K562 (cell line): ENCODE data around the gene PDK1. TPM values are rescaled to one million over a fixed set of nuclear protein-coding genes. Genes with fewer than 3 reads are reported as not detected.

ENCODE experiments used
- ATAC-seq: fragments of 200-7000 bp; cut with Tn5 transposase; 3 replicates; pipeline ENCODE4 v1.9.1; 2020; ENCODE audit warnings: moderate library complexity
- BruUV-seq: library from RNA; stranded (reverse); fragments of 400-500 nt; replicated peaks from 2 replicates; lab custom pipeline; 2021; lab: Mats Ljungman, UMichigan
- CTCF ChIA-PET: fragments of 300-600 bp; formaldehyde crosslinking; extraction: SDS; loops from one replicate; lab custom pipeline; 2021; ENCODE audit warnings: low intra/inter-chr PET ratio; lab: Yijun Ruan, JAX
- POLR2A ChIA-PET: fragments of 300-600, 350-650 bp; sonication (Branson Sonifier 250); formaldehyde crosslinking; extraction: SDS; loops from one replicate; lab custom pipeline; 2021; ENCODE audit warnings: antibody characterized with exemption, inconsistent platforms; lab: Yijun Ruan, JAX
- DNase-seq, 4 experiments: peaks; one replicate each; pipeline versions ENCODE4 v3.0.0 to v3.0.0-alpha.2; 2011 to 2018; ENCODE audit warnings: low spot score in 3 of 4, mixed read lengths in 3 of 4; ENCODE audit errors: extremely low read depth in 1 of 4
- FAIRE-seq: peaks from 2 replicates; lab custom pipeline; 2011; peaks lifted over from hg19 to GRCh38; lab: Jason Lieb, UNC
- H2AFZ ChIP-seq: 2 replicates; pipeline ENCODE4 v1.6.0; 2011; ENCODE audit warnings: low read depth, low read length, control low read depth, inconsistent platforms
- H3K27ac ChIP-seq: fragments of 200-600 bp; 3 replicates; pipeline ENCODE4 v1.8.0; 2011; ENCODE audit warnings: low read depth, mild to moderate bottlenecking, control low read depth, inconsistent platforms, low read length, moderate library complexity, mixed read lengths; ENCODE audit errors: extremely low read depth
- H3K27me3 ChIP-seq, 2 experiments: fragments of 300-600 bp in 1 of 2; 2 replicates in 1 of 2; 3 replicates in 1 of 2; pipeline versions ENCODE4 v1.6.0 to v1.8.0; 2011; ENCODE audit warnings: inconsistent platforms in 2 of 2, low read length in 2 of 2, mild to moderate bottlenecking in 1 of 2, mixed read lengths in 1 of 2, moderate library complexity in 1 of 2; ENCODE audit not compliant: control insufficient read depth in 2 of 2, insufficient read depth in 2 of 2
- H3K36me3 ChIP-seq: fragments of 300-600 bp; 3 replicates; pipeline ENCODE4 v1.8.0; 2011; ENCODE audit warnings: mild to moderate bottlenecking, low read length, inconsistent platforms; ENCODE audit not compliant: control insufficient read depth, insufficient read depth
- H3K4me1 ChIP-seq, 2 experiments: fragments of 200-600 bp in 1 of 2; replicated peaks in 1 of 2; 2 replicates in 1 of 2; 3 replicates in 1 of 2; pipeline versions ENCODE4 v1.5.1 to v1.8.0; 2011; ENCODE audit warnings: inconsistent platforms in 2 of 2, low read length in 2 of 2, mild to moderate bottlenecking in 1 of 2, mixed read lengths in 1 of 2, moderate library complexity in 1 of 2; ENCODE audit not compliant: control insufficient read depth in 2 of 2, insufficient read depth in 2 of 2
- H3K4me2 ChIP-seq: 2 replicates; pipeline ENCODE4 v1.6.1; 2011; ENCODE audit warnings: low read length, control low read depth, inconsistent platforms, mixed read lengths; ENCODE audit not compliant: insufficient read depth
- H3K4me3 ChIP-seq: fragments of 200-600 bp; sonication (generic), shearing (Covaris generic); 2 replicates; pipeline ENCODE4 v1.5.1; 2016; ENCODE audit warnings: control low read depth, inconsistent platforms
- H3K79me2 ChIP-seq: fragments of 200-600 bp; 3 replicates; pipeline ENCODE4 v1.8.0; 2011; ENCODE audit warnings: low read length, inconsistent platforms; ENCODE audit not compliant: control insufficient read depth, insufficient read depth
- H3K9ac ChIP-seq, 2 experiments: 2 replicates each; pipeline versions ENCODE4 v1.6.0 to v1.6.1; 2011; ENCODE audit warnings: low read depth in 2 of 2, low read length in 2 of 2, control low read depth in 1 of 2, inconsistent platforms in 1 of 2, mild to moderate bottlenecking in 1 of 2, mixed read lengths in 1 of 2; ENCODE audit not compliant: insufficient read depth in 1 of 2
- H3K9me1 ChIP-seq: one replicate; pipeline ENCODE4 v1.6.0; 2011; ENCODE audit warnings: inconsistent platforms, mild to moderate bottlenecking, low read length, moderate library complexity; ENCODE audit not compliant: control insufficient read depth, insufficient read depth
- H3K9me3 ChIP-seq: replicated peaks from 2 replicates; pipeline ENCODE4 v1.5.1; 2011; ENCODE audit warnings: low read depth, low read length, inconsistent platforms; ENCODE audit not compliant: control insufficient read depth, insufficient read depth
- H4K20me1 ChIP-seq: replicated peaks from 2 replicates; pipeline ENCODE4 v1.6.1; 2011; ENCODE audit warnings: low read length, inconsistent platforms, mixed read lengths; ENCODE audit not compliant: control insufficient read depth, insufficient read depth
- CBX3 ChIP-seq, 2 experiments: IDR thresholded peaks; 1 replicate in 1 of 2; 2 replicates in 1 of 2; pipeline ENCODE4 v1.6.1; 2012; ENCODE audit warnings: inconsistent platforms in 2 of 2, low read length in 2 of 2, borderline replicate concordance in 1 of 2, control low read depth in 1 of 2
- CBX5 ChIP-seq: IDR thresholded peaks from 2 replicates; pipeline ENCODE4 v1.6.1; 2014; ENCODE audit warnings: low read depth, borderline replicate concordance
- CEBPG ChIP-seq, 3 experiments: fragments of 200-800 bp in 1 of 3; sonication (Bioruptor generic) in 1 of 3; sonication (generic) in 1 of 3; formaldehyde crosslinking in 1 of 3; IDR thresholded peaks in 2 of 3; conservative IDR thresholded peaks in 1 of 3; 2 replicates each; pipeline versions ENCODE4 v1.6.1 to v1.8.0; 2016 to 2022; ENCODE audit warnings: missing compliant biosample characterization in 2 of 3, missing genetic modification characterization in 2 of 3, mild to moderate bottlenecking in 1 of 3, missing genetic modification reagents in 1 of 3
- FOXK2 ChIP-seq, 2 experiments: fragments of 450-650 bp; IDR thresholded peaks in 1 of 2; conservative IDR thresholded peaks in 1 of 2; 2 replicates each; pipeline ENCODE4 v1.6.1; 2016; ENCODE audit warnings: low read depth in 2 of 2, mild to moderate bottlenecking in 1 of 2
- JUNB ChIP-seq: fragments of 450-650 bp; formaldehyde crosslinking; conservative IDR thresholded peaks from 2 replicates; pipeline ENCODE4 v1.4.0; 2020; ENCODE audit warnings: mild to moderate bottlenecking
- KDM4B ChIP-seq, 2 experiments: fragments of 450-650 bp in 1 of 2; sonication (generic) in 1 of 2; IDR thresholded peaks; 2 replicates each; pipeline ENCODE4 v1.6.1; 2016 to 2017; ENCODE audit warnings: borderline replicate concordance in 2 of 2, antibody characterized with exemption in 1 of 2, low read depth in 1 of 2, mild to moderate bottlenecking in 1 of 2
- MEIS2 ChIP-seq: fragments of 450-650 bp; IDR thresholded peaks from 2 replicates; pipeline ENCODE4 v1.6.1; 2014; ENCODE audit warnings: mild to moderate bottlenecking; ENCODE audit not compliant: partially characterized antibody
- MXD1 ChIP-seq: fragments of 250-450 bp; sonication (Bioruptor Pico); IDR thresholded peaks from 2 replicates; pipeline ENCODE4 v1.8.0; 2021; ENCODE audit warnings: borderline replicate concordance, mild to moderate bottlenecking, moderate library complexity; ENCODE audit not compliant: poor library complexity, severe bottlenecking
- PHTF2 ChIP-seq: fragments of 250-450 bp; sonication (Bioruptor Pico); IDR thresholded peaks from 2 replicates; pipeline ENCODE4 v1.5.0; 2021; ENCODE audit warnings: mild to moderate bottlenecking
- TAF7 ChIP-seq: fragments of 450-650 bp; IDR thresholded peaks from 2 replicates; pipeline ENCODE4 v1.6.1; 2016; ENCODE audit warnings: missing genetic modification characterization, missing compliant biosample characterization
- TRIM28 ChIP-seq: fragments of 450-650 bp; IDR thresholded peaks from 2 replicates; pipeline ENCODE4 v1.6.1; 2017
- ZFP36 ChIP-seq: fragments of 150-350 bp; IDR thresholded peaks from 2 replicates; pipeline ENCODE4 v1.6.1; 2018; ENCODE audit warnings: low read length, low read depth; ENCODE audit not compliant: partially characterized antibody
- ZNF224 ChIP-seq: sonication (generic); formaldehyde crosslinking; IDR thresholded peaks from 2 replicates; pipeline ENCODE4 v1.8.0; 2022; ENCODE audit warnings: mild to moderate bottlenecking, missing genetic modification reagents
- WGBS: fragments of 100-300 bp; shearing (Covaris generic); methylation state at CpG from one replicate; pipeline ENCODE4 v1.1.6; 2016; ENCODE audit warnings: low coverage, mixed read lengths; ENCODE audit not compliant: insufficient coverage; ENCODE audit errors: missing lambda C conversion rate; 5-methylcytosine and 5-hydroxymethylcytosine counted together
- in situ Hi-C: fragments of 300-500 bp; cut with MboI; formaldehyde crosslinking; loops from 4 replicates; pipeline ENCODE4 v1.15.0; 2018; ENCODE audit warnings: inconsistent platforms, mixed read lengths
- intact Hi-C: fragments of 100-400 bp; cut with micrococcal nuclease; formaldehyde crosslinking; loops from 2 replicates; pipeline ENCODE4 v1.14.2; 2022
- polyA plus RNA-seq, 8 experiments: library from polyadenylated mRNA; depleted of rRNA in 4 of 8; stranded (reverse) in 5 of 8; unstranded in 3 of 8; fragments of >200 nt; fragmentation: Nextera tagmentation in 2 of 8; fragmentation: Illumina TruSeq in 1 of 8; extraction: Ambion mirVana in 2 of 8; extraction: Trizol in 1 of 8; gene quantifications; 2 replicates each; pipeline versions ENCODE4 v1.2.1 to v1.2.3, GENCODE V29; 2011 to 2014; ENCODE audit warnings: inconsistent platforms in 1 of 8, missing spikeins in 1 of 8
- total RNA-seq, 7 experiments: library from RNA; depleted of rRNA in 6 of 7; stranded (reverse); fragments of >200 nt in 6 of 7; fragmentation: Illumina TruSeq in 2 of 7; extraction: Trizol in 2 of 7; gene quantifications; 2 replicates each; pipeline versions ENCODE4 v1.2.1 to v1.2.3, GENCODE V29; 2011 to 2021; ENCODE audit warnings: low replicate concordance in 1 of 7
- TF ChIP-seq, protein P1 (sequence below): fragments of 450-650 bp; IDR thresholded peaks from 2 replicates; pipeline ENCODE4 v1.6.1; 2016; ENCODE audit warnings: borderline replicate concordance

Gene PDK1
- total and polyA plus RNA-seq, 9 of the 15 experiments (the other 6 are each of a cell fraction or from before 2014, with no cell fraction given), result 3.5 to 176 (median 13.9) TPM

GRCh38 chr2:172539767-172540166, 16.1 kb upstream of the PDK1 start:
- no peak overlapping the region for H3K4me2 ChIP-seq
- TF ChIP-seq CBX5 (0 out of 2 replicates have a peak, but pooled peaks have one; percentile 20), ZNF224 (CRISPR knock-in tag) (no peak), ZFP36 (peak; percentile 81), TRIM28 (0 out of 2 replicates have a peak, but pooled peaks have one; percentile 28), CBX3 (IDR thresholded peaks at IDR 0.05; ENCODE audit: borderline replicate concordance in 1 of 2, low read length in 2 of 2) (0 out of 3 replicates have a peak, but pooled peaks of 1 of the 2 experiments have one; percentile 36)
- H2AFZ ChIP-seq, result no peak overlapping the region
- H3K27me3 ChIP-seq, result no peaks in the 10 kb centered on the region; a peak in 1 of 5 replicates
- POLR2A ChIA-PET, result no interaction called here
- H3K9me1 ChIP-seq, result no peaks in the 10 kb centered on the region
- DNase-seq (no peak), ATAC-seq (no peak), FAIRE-seq (no peak)
- no peak overlapping the region for H3K9ac ChIP-seq
- H3K79me2 ChIP-seq, result no peaks in the 10 kb centered on the region
- intact Hi-C loops, result no loop called here
- H3K27ac ChIP-seq, result no peak overlapping the region
- H3K4me3 ChIP-seq, result no peak overlapping the region
- WGBS, result 4% methylated on average over 4 of the region's 4 CpGs
- no peaks in the 10 kb centered on the region; a peak in 1 of 5 replicates for H3K4me1 ChIP-seq
- BruUV-seq, result no TSS peak
- in situ Hi-C loops, result no loop called here
- CTCF ChIA-PET, result no interaction called here
- peaks cover 3% of the 10 kb centered on the region; the same call in 1 of the 2 replicates for H3K9me3 ChIP-seq
- H3K36me3 ChIP-seq, result no peaks in the 10 kb centered on the region
- H4K20me1 ChIP-seq, result no peaks in the 10 kb centered on the region

DNA sequence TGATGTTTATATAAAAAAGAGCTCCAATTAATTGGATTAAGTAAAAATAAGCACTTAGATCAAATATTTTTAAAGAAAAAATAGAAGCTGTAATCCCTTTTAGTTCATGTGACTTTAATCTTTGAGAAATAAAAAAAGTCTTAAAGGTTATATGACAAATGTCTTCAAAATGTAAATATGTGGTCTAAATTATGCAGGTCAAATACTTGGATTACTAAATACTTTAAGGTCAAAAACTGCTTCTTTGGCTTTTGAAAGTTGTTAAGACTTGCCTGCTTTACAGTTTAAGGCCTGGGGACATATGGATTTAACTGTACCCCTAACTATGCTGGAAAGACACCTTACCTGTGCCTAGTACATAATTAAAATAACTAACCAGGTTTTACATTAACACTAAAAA, 15.5 kb upstream of the PDK1 start:
- Histone ChIP-seq H3K4me2 (no peak overlapping the region), H3K4me1 (no peaks in the 10 kb centered on the region; a peak in 1 of 5 replicates), H3K79me2 (no peaks in the 10 kb centered on the region), H3K27ac (no peak overlapping the region), H3K9ac (no peak overlapping the region), H2AFZ (no peak overlapping the region), H3K27me3 (no peaks in the 10 kb centered on the region; a peak in 1 of 5 replicates), H3K4me3 (no peak overlapping the region), H4K20me1 (no peaks in the 10 kb centered on the region), H3K9me1 (no peaks in the 10 kb centered on the region), H3K9me3 (peaks cover 3% of the 10 kb centered on the region; the same call in 1 of the 2 replicates), H3K36me3 (no peaks in the 10 kb centered on the region)
- FAIRE-seq, result no peak
- intact Hi-C loops, result no loop called here
- in situ Hi-C loops, result no loop called here
- no peak for ATAC-seq
- POLR2A ChIA-PET, result interaction anchor here (0.7 kb wide), 1 partner anchor 13 kb away, joined by 5 read pairs; no protein-coding TSS in a partner anchor
- no peak for DNase-seq
- BruUV-seq, result no TSS peak
- CTCF ChIA-PET, result no interaction called here
- no peak for TF ChIP-seq JUNB (CRISPR knock-in tag)
- TF ChIP-seq, protein P1, sequence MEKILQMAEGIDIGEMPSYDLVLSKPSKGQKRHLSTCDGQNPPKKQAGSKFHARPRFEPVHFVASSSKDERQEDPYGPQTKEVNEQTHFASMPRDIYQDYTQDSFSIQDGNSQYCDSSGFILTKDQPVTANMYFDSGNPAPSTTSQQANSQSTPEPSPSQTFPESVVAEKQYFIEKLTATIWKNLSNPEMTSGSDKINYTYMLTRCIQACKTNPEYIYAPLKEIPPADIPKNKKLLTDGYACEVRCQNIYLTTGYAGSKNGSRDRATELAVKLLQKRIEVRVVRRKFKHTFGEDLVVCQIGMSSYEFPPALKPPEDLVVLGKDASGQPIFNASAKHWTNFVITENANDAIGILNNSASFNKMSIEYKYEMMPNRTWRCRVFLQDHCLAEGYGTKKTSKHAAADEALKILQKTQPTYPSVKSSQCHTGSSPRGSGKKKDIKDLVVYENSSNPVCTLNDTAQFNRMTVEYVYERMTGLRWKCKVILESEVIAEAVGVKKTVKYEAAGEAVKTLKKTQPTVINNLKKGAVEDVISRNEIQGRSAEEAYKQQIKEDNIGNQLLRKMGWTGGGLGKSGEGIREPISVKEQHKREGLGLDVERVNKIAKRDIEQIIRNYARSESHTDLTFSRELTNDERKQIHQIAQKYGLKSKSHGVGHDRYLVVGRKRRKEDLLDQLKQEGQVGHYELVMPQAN, result no peak
- TF ChIP-seq MEIS2, result no peak
- no peak for TF ChIP-seq CEBPG (CRISPR knock-in tag; IDR thresholded peaks at IDR 0.05)
- TF ChIP-seq CEBPG (tag; conservative IDR thresholded peaks at IDR 0.05 in 1 of 2, IDR thresholded peaks at IDR 0.05 in 1 of 2), result no peak
- no peak for TF ChIP-seq KDM4B (IDR thresholded peaks at IDR 0.05; ENCODE audit: borderline replicate concordance in 2 of 2, low read depth in 1 of 2)
- TF ChIP-seq FOXK2 (conservative IDR thresholded peaks at IDR 0.05 in 1 of 2, IDR thresholded peaks at IDR 0.05 in 1 of 2; ENCODE audit: low read depth in 2 of 2), result no peak
- TF ChIP-seq MXD1 (CRISPR knock-in tag), result no peak
- no peak for TF ChIP-seq PHTF2 (CRISPR knock-in tag)
- no peak for TF ChIP-seq TAF7 (tag)
